Heart right ventricle (tissue), 16 donors: ENCODE measurements around the gene SLC6A6. TPM values are rescaled to one million over a fixed set of nuclear protein-coding genes. Genes with fewer than 3 reads are reported as not detected.
A peak's percentile ranks its signal among the peaks of the same experiment; 100 is the strongest.

Experiments
- ATAC-seq, 8 donors: fragments of 200-7000 bp; cut with Tn5 transposase; one replicate each; pipeline ENCODE4 v1.9.1; 2020; ENCODE audit warnings: mild to moderate bottlenecking in 8 of 8, moderate library complexity in 8 of 8, moderate number of reproducible peaks in 1 of 8
- DNase-seq, 2 donors: peaks; one replicate each; pipeline ENCODE4 v3.0.0-alpha.2; 2020
- H3K27ac ChIP-seq, 10 donors: fragments of 200-600 bp; sonication (generic) in 2 of 10; one replicate each; pipeline versions ENCODE4 v1.5.0 to v1.8.0; 2020 to 2022; ENCODE audit warnings: mild to moderate bottlenecking in 3 of 10
- H3K27me3 ChIP-seq, 7 donors: fragments of 200-600 bp; one replicate each; pipeline ENCODE4 v1.8.0; 2021 to 2022; ENCODE audit warnings: mild to moderate bottlenecking in 2 of 7
- H3K36me3 ChIP-seq, 9 donors: fragments of 200-600 bp; sonication (generic) in 1 of 9; one replicate each; pipeline versions ENCODE4 v1.5.0 to v1.8.0; 2020 to 2022; ENCODE audit warnings: mild to moderate bottlenecking in 2 of 9
- H3K4me1 ChIP-seq, 9 donors: fragments of 200-600 bp; sonication (generic) in 1 of 9; one replicate each; pipeline versions ENCODE4 v1.5.0 to v1.8.0; 2020 to 2022; ENCODE audit warnings: mild to moderate bottlenecking in 4 of 9
- H3K4me3 ChIP-seq, 10 donors: fragments of 200-600 bp; sonication (generic) in 2 of 10; one replicate each; pipeline versions ENCODE4 v1.5.0 to v1.8.0; 2020 to 2022; ENCODE audit warnings: mild to moderate bottlenecking in 7 of 10, moderate library complexity in 2 of 10
- H3K9me3 ChIP-seq, 11 donors: fragments of 200-600 bp in 10 of 11; sonication (generic) in 2 of 11; one replicate each; pipeline versions ENCODE4 v1.5.0 to v1.8.0; 2013 to 2022; ENCODE audit warnings: mild to moderate bottlenecking in 2 of 11, control low read depth in 1 of 11, moderate library complexity in 1 of 11
- WGBS, 2 donors: extraction: QIAGEN DNeasy Blood & Tissue Kit; methylation state at CpG; one replicate each; pipeline ENCODE4 v1.1.7; 2013; ENCODE audit warnings: inconsistent platforms in 1 of 2; 5-methylcytosine and 5-hydroxymethylcytosine counted together
- intact Hi-C, 10 donors: fragments of 100-400 bp; cut with DNase I; formaldehyde crosslinking; loops; one replicate each; pipeline versions ENCODE4 v1.11.1 to v1.14.2; 2022
- polyA plus RNA-seq, 2 donors: library from polyadenylated mRNA; stranded (reverse); fragments of 200-250 nt; gene quantifications; one replicate each; pipeline ENCODE4 v1.2.3, GENCODE V29; 2013
- total RNA-seq, 10 donors: library from RNA; stranded (reverse); fragmentation: NEBNext Ultra II Directional in 3 of 10; extraction: Animal tissue kit (Norgen Biotek cat#: 25700) in 3 of 10; gene quantifications; one replicate each; pipeline versions ENCODE4 v1.2.1 to v1.2.4, GENCODE V29; 2021 to 2023
- TF ChIP-seq, protein P1 (sequence below), 9 donors: fragments of 200-600 bp; sonication (generic) in 2 of 9; IDR thresholded peaks; one replicate each; pipeline versions ENCODE4 v1.5.0 to v1.8.0; 2021 to 2022; ENCODE audit warnings: antibody characterized with exemption in 9 of 9, mild to moderate bottlenecking in 5 of 9, moderate library complexity in 1 of 9
- donor health status: Arrhythmogenic right ventricular cardiomyopathy.
- donor health status: ischemic (EF 13 %, LVEDD 7.1; RV severe dilation, severe dysfunction).
- donor health status: healthy with polysubstance abuse.
- donor health status: DM: no; HTN: yes; CAD: no.
- donor health status: DM: no; HTN: no; CAD: no.
- donor health status: ischemic (EF 25% LVEDD 6.9; RV normal size, moderate dysfunction).
- donor health status: ischemic (EF 25% LVEDD 5.7; RV mildly dilated, moderate dysfunction).
- donor health status: healthy.
- donor health status: DM: yes; HTN: yes; CAD: no.
- donor health status: Ischemic cardiomyopathy.
- donor health status: ischemic (EF 35%, LVEDD 5.7; RV mildly dilated, moderate dysfunction).
- donor health status: nonischemic (EF 11% LVEDD 7.7; RV severe dilation, severe dysfunction).
- donor health status: DM: yes; HTN: yes; CAD: no.
- donor health status: PGD.
- donor health status: ischemic (EF 29% LVEDD 5.4; RV normal size, mild dysfunction).
- donor health status: nonischemic (EF 23%, LVEDD 6.1; RV moderate dilation, normal function).

SLC6A6 gene
- total and polyA plus RNA-seq, 12 donors = 7.7 to 68.7 (median 44.0) TPM

- H3K9me3 ChIP-seq = no peaks in the 10 kb centered on the region
- peaks cover 25 to 88% (median 53%) of the 10 kb centered on the region in 9 donors for H3K4me1 ChIP-seq
- DNase-seq (peak; percentile 81 to 87), ATAC-seq (peak; percentile 71 to 90 (median 81))
- no peaks in the 10 kb centered on the region for H3K27me3 ChIP-seq
- H3K4me3 ChIP-seq = no peak overlapping the region
- TF ChIP-seq, protein P1, sequence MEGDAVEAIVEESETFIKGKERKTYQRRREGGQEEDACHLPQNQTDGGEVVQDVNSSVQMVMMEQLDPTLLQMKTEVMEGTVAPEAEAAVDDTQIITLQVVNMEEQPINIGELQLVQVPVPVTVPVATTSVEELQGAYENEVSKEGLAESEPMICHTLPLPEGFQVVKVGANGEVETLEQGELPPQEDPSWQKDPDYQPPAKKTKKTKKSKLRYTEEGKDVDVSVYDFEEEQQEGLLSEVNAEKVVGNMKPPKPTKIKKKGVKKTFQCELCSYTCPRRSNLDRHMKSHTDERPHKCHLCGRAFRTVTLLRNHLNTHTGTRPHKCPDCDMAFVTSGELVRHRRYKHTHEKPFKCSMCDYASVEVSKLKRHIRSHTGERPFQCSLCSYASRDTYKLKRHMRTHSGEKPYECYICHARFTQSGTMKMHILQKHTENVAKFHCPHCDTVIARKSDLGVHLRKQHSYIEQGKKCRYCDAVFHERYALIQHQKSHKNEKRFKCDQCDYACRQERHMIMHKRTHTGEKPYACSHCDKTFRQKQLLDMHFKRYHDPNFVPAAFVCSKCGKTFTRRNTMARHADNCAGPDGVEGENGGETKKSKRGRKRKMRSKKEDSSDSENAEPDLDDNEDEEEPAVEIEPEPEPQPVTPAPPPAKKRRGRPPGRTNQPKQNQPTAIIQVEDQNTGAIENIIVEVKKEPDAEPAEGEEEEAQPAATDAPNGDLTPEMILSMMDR (IDR thresholded peaks at IDR 0.05) = no peak
- 30 to 45% methylated on average over 16 of the region's 16 CpGs for WGBS, 2 donors
- intact Hi-C loops = loop anchor here in 2 of 10 donors (2.0 kb wide), 2 partner anchors 17 to 19 kb away; partner anchors contain the start of gene GRIP2 (in 1 of the 2)
- peak overlapping the region; percentile 56 to 96 (median 87) for H3K27ac ChIP-seq
- H3K36me3 ChIP-seq = peaks cover 0 to 30% (median 0%) of the 10 kb centered on the region in 9 donors
Observed at GRCh38 chr3:14522129-14522691, 119.8 kb downstream of the SLC6A6 start.

DNA sequence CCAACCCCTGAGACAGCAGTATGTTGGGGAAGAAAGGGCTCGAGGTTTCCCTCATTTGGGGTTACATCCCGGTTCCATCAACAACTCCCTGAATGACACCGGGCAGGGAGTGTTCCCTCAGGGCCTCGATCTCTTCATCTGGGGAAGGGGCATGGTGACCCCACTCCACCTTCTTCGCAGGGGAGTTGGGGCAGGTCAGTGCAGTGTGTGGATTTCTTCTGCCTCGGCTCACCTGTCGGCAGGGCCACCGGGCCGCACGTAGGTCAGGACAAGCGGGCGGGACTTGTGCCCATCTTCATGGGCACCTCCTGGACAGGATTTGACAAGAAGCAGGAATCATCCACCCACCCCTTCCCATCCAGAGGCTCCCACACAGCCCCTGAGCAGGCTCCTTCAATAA is 120.4 kb downstream of the SLC6A6 start:
- WGBS, 2 donors = 77 to 78% methylated on average over 12 of the region's 12 CpGs
- H3K27me3 ChIP-seq = no peaks in the 10 kb centered on the region
- peaks cover 0 to 25% (median 0%) of the 10 kb centered on the region in 9 donors for H3K36me3 ChIP-seq
- TF ChIP-seq, protein P1 (IDR thresholded peaks at IDR 0.05) = no peak
- H3K4me3 ChIP-seq = no peak overlapping the region
- DNase-seq (no peak), ATAC-seq (no peak)
- peak overlapping the region; percentile 56 to 96 (median 87) for H3K27ac ChIP-seq
- peaks cover 25 to 89% (median 53%) of the 10 kb centered on the region in 9 donors for H3K4me1 ChIP-seq
- H3K9me3 ChIP-seq = no peaks in the 10 kb centered on the region
- intact Hi-C loops = loop anchor here in 2 of 10 donors (2.0 kb wide), 2 partner anchors 16 to 18 kb away; partner anchors contain the start of gene GRIP2 (in 1 of the 2)

- peak overlapping the region; percentile 56 to 96 (median 87) for H3K27ac ChIP-seq
- intact Hi-C loops = loop anchor here in 2 of 10 donors (2.0 kb wide), 2 partner anchors 15 to 17 kb away; partner anchors contain the start of gene GRIP2 (in 1 of the 2)
- H3K27me3 ChIP-seq = no peaks in the 10 kb centered on the region
- TF ChIP-seq, protein P1 (IDR thresholded peaks at IDR 0.05) = no peak
- WGBS, 2 donors = 52 to 62% methylated on average over 7 of the region's 7 CpGs
- peaks cover 21 to 80% (median 50%) of the 10 kb centered on the region in 9 donors for H3K4me1 ChIP-seq
- ATAC-seq (peak in 3 of 8 donors; percentile 0 to 1 (median 1)), DNase-seq (no peak)
- H3K4me3 ChIP-seq = no peak overlapping the region
- H3K36me3 ChIP-seq = peaks cover 0 to 17% (median 0%) of the 10 kb centered on the region in 9 donors
- no peaks in the 10 kb centered on the region for H3K9me3 ChIP-seq
Observed at GRCh38 chr3:14523792-14524191, 121.4 kb downstream of the SLC6A6 start.

DNA sequence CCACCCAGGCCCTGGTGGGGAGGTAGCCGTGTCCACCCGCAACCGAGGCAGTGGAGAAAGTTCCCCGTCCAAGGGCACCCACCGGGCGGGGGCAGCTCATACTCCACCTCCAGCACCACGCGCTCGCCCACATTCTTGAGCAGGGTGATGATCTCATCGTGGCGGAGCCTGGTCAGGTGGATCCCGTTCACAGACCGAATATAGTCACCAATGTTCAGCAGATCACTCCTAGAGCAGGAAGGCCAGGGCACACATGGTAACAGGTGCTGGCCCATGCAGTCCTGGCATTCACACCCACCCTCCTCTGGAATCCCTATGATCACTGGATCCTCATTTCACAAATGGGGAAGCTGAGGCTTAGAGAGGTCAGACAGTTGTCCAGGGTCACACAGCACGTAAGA is 121.9 kb downstream of the SLC6A6 start:
- H3K4me1 ChIP-seq = peaks cover 21 to 80% (median 49%) of the 10 kb centered on the region in 9 donors
- intact Hi-C loops = no loop called here
- ATAC-seq = peak; percentile 46 to 80 (median 75)
- H3K4me3 ChIP-seq = no peak overlapping the region
- H3K27me3 ChIP-seq = no peaks in the 10 kb centered on the region
- TF ChIP-seq, protein P1 (IDR thresholded peaks at IDR 0.05) = no peak
- DNase-seq = peak in 1 of 2 donors; percentile 79
- H3K27ac ChIP-seq = peak overlapping the region; percentile 56 to 96 (median 87)
- 34 to 68% methylated on average over 14 of the region's 14 CpGs for WGBS, 2 donors
- peaks cover 0 to 12% (median 0%) of the 10 kb centered on the region in 9 donors for H3K36me3 ChIP-seq
- peaks cover 0 to under 1% (median 0%) of the 10 kb centered on the region in 11 donors for H3K9me3 ChIP-seq
